Hepatocyte (in vitro differentiated cells): Measurements from ENCODE around the gene PTPRN2.

Source experiments
- CTCF ChIP-seq: fragments of 200-600 bp; sonication (generic); IDR thresholded peaks from 2 replicates; pipeline ENCODE4 v1.5.1; 2016; ENCODE audit warnings: antibody characterized with exemption, mild to moderate bottlenecking; ENCODE audit not compliant: poor library complexity
- EZH2 ChIP-seq: fragments of 200-600 bp; sonication (generic); IDR thresholded peaks from 2 replicates; pipeline ENCODE4 v1.6.1; 2016; ENCODE audit warnings: antibody characterized with exemption, mild to moderate bottlenecking, borderline replicate concordance
- EZH2phosphoT487 ChIP-seq: fragments of 200-600 bp; sonication (generic); IDR thresholded peaks from one replicate; pipeline ENCODE4 v1.6.1; 2018; ENCODE audit warnings: antibody characterized with exemption, mild to moderate bottlenecking, low read depth, moderate library complexity; ENCODE audit not compliant: unreplicated experiment, severe bottlenecking

- TF ChIP-seq CTCF (no peak), EZH2 (no peak), EZH2phosphoT487 (no peak)
Measured at GRCh38 chr7:158343526-158343925, 244.1 kb downstream of the PTPRN2 start.
